Activated naive CD4-positive, alpha-beta T cell treated with anti-CD3 and anti-CD28 coated beads for 36 hours (primary cell): ENCODE measurements around the gene USP26. TPM values are rescaled to one million over a fixed set of nuclear protein-coding genes. Genes with fewer than 3 reads are reported as not detected.
"Not testable (repeated sequence)": the region's sequence is repeated elsewhere in the genome, so short reads cannot be mapped to it uniquely, and the experiment has no call there.

Source experiments
- CTCF ChIA-PET: fragments of 350-600 bp; sonication (Branson Sonifier 250); formaldehyde crosslinking; loops from one replicate; lab custom pipeline; 2021; ENCODE audit warnings: antibody characterized with exemption; lab: Charles Lee
- DNase-seq: peaks from one replicate; pipeline ENCODE4 v3.0.0-alpha.2; 2020
- H3K27ac Mint-ChIP-seq: one replicate; pipeline ENCODE4 v1.8.0; 2021; ENCODE audit warnings: mild to moderate bottlenecking, mixed read lengths
- H3K27me3 Mint-ChIP-seq: one replicate; pipeline ENCODE4 v1.8.0; 2021; ENCODE audit warnings: low read depth, mixed read lengths
- H3K36me3 Mint-ChIP-seq: one replicate; pipeline ENCODE4 v1.8.0; 2021; ENCODE audit warnings: low read depth, mixed read lengths
- H3K4me1 Mint-ChIP-seq: one replicate; pipeline ENCODE4 v1.8.0; 2021; ENCODE audit warnings: low read depth, mixed read lengths
- H3K4me3 Mint-ChIP-seq: one replicate; pipeline ENCODE4 v1.8.0; 2021; ENCODE audit warnings: mild to moderate bottlenecking, moderate library complexity, mixed read lengths
- H3K9me3 Mint-ChIP-seq: one replicate; pipeline ENCODE4 v1.8.0; 2021; ENCODE audit warnings: mixed read lengths
- intact Hi-C: fragments of 100-400 bp; cut with micrococcal nuclease; formaldehyde crosslinking; loops from one replicate; pipeline ENCODE4 v1.15.1; 2023
- total RNA-seq, 2 experiments: library from RNA; stranded (reverse); gene quantifications; one replicate each; pipeline ENCODE4 v1.2.3, GENCODE V29; 2021

The USP26 gene, protein sequence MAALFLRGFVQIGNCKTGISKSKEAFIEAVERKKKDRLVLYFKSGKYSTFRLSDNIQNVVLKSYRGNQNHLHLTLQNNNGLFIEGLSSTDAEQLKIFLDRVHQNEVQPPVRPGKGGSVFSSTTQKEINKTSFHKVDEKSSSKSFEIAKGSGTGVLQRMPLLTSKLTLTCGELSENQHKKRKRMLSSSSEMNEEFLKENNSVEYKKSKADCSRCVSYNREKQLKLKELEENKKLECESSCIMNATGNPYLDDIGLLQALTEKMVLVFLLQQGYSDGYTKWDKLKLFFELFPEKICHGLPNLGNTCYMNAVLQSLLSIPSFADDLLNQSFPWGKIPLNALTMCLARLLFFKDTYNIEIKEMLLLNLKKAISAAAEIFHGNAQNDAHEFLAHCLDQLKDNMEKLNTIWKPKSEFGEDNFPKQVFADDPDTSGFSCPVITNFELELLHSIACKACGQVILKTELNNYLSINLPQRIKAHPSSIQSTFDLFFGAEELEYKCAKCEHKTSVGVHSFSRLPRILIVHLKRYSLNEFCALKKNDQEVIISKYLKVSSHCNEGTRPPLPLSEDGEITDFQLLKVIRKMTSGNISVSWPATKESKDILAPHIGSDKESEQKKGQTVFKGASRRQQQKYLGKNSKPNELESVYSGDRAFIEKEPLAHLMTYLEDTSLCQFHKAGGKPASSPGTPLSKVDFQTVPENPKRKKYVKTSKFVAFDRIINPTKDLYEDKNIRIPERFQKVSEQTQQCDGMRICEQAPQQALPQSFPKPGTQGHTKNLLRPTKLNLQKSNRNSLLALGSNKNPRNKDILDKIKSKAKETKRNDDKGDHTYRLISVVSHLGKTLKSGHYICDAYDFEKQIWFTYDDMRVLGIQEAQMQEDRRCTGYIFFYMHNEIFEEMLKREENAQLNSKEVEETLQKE
- total RNA-seq = not detected

DNA sequence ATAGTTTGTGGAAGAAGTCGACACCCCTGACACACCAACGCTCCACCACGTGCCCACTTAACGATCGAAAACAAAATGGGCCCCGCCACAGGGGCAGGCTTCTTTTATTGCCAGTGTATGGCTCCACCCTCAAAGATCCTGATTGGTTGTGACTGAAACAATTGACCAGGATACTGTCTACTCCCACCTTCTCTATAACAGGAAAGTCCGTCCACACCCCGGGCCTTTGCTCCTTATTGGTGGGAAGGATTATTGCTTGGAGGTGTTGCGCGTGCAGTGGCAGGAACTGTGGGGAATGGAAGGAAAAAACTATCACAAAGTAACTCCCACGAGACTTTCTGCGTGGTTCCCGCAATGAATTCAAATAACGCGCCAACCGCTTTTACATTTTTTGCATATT is at the start of gene USP26:
Gene USP26, minus strand, starts transcription at position 79 of the 400 bp plus-strand sequence. CDS start 68,889 bp downstream, outside the sequence.
- Mint-ChIP-seq H3K36me3 (no peaks in the 10 kb centered on the region), H3K4me1 (no peaks in the 10 kb centered on the region), H3K27ac (no peak within 1 kb of the TSS), H3K9me3 (no peaks in the 10 kb centered on the region), H3K27me3 (no peaks in the 10 kb centered on the region), H3K4me3 (no peak within 1 kb of the TSS)
- intact Hi-C loops = no loop called here
- DNase-seq = no peak
- CTCF ChIA-PET = no interaction called here

DNA sequence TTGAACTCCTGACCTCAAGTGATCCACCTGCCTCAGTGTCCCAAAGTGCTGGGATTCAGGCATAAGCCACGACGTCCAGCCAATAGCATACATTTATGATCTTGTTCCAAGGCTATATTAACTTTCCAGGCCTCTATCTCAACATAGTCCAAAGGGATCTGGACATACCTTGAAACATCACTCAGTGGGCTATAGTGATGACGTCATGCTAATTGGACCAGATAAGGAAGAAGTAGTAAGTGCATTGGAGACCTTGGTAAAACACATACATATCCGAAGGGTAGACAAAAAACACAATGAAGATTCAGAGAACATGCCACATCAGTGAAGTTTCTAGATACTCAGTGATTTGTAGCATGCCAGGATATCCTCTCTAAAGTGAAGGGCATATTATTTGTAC is 37.4 kb upstream of the USP26 start:
- no peak overlapping the region for H3K27ac Mint-ChIP-seq
- DNase-seq = no peak
- no peaks in the 10 kb centered on the region for H3K4me1 Mint-ChIP-seq
- intact Hi-C loops = no loop called here
- H3K36me3 Mint-ChIP-seq = no peaks in the 10 kb centered on the region
- H3K4me3 Mint-ChIP-seq = no peak overlapping the region
- CTCF ChIA-PET = no interaction called here
- H3K9me3 Mint-ChIP-seq = no peaks in the 10 kb centered on the region
- peaks cover 3% of the 10 kb centered on the region for H3K27me3 Mint-ChIP-seq

DNA sequence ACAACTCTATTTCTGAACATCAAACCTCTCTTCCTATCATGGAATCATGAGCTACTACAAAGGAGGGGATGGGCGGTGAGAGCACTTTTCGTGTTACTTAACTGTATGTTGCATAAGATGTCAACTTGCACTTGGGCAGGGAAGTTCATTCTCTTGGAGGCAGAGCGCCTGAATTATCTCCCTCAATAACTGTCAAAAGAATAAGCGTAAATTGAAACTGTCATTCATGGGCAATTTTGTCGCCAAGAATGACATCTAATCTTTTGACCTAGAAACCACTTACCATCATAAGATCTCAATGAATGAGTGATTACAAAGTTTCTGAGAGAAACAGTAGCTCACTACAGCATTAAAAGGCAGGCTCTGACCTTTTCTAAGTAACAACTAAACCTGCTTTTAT is 23.5 kb upstream of the USP26 start:
- no peak for DNase-seq
- CTCF ChIA-PET = no interaction called here
- intact Hi-C loops = no loop called here
- H3K27ac Mint-ChIP-seq = no peak overlapping the region
- H3K4me1 Mint-ChIP-seq = no peaks in the 10 kb centered on the region
- no peaks in the 10 kb centered on the region for H3K36me3 Mint-ChIP-seq
- H3K4me3 Mint-ChIP-seq = no peak overlapping the region
- H3K27me3 Mint-ChIP-seq = no peaks in the 10 kb centered on the region
- H3K9me3 Mint-ChIP-seq = no peaks in the 10 kb centered on the region

DNA sequence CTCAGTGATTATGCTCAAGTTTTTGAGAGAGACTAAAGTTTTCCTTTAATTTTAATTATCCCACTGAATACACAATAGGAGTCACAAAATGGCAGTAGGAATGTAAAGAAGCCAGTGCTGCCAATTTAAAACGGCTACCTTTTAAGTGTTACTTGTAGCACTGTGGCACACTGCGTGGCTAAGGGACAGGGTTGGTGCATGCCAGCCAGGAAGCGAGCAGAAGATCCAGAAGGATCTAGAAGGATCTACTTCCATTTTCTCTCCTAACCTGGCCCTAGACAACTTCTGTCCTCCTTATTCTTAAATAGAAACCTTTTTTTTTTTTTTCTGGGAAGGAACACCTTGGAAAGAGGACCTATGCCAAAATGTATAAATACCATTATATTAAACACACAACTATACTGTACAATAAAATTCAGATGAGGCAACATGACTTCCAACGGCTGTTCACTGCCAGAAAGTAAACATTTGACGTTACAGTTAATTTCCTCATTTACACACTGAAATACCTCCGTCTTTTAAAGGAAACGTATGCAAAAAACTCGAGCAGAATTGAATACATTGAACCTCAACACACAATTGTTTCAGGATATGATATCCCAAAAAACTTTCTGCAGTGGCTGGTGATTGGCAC is 2.7 kb downstream of the USP26 start:
- H3K4me1 Mint-ChIP-seq = no peaks in the 10 kb centered on the region

DNA sequence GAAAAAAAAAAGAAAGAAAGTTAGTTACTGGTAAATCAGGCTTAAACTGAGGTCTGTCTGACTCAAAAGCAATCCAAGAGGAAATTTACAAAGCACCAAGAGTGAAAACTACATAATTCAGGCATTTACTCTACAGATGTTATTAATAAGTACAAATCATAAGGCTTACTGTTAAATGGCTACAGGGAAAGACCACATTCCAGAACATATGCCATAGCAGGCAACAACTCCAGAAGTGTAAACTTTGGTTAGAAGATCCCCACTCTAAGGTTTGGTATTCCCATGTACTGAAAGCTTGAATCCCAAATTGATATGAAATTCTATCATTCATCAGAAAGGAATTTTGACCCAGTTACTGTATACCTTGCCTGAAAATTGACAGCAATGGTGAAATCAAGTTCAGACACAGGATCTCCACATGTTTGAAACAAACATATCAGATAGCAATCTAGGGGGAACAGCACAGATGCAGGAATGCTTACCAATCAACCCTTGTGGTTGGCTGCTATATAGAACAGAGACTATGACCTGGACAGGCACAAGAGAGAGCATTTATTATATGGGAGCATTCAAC is 6.6 kb downstream of the USP26 start:
- H3K27me3 Mint-ChIP-seq = no peaks in the 10 kb centered on the region
- CTCF ChIA-PET = no interaction called here

More for the DNA sequence above, 2.7 kb downstream of the USP26 start:
- intact Hi-C loops = no loop called here
- CTCF ChIA-PET = no interaction called here
- Mint-ChIP-seq H3K27me3 (no peaks in the 10 kb centered on the region), H3K27ac (no peak overlapping the region), H3K9me3 (no peaks in the 10 kb centered on the region), H3K4me3 (no peak overlapping the region), H3K36me3 (no peaks in the 10 kb centered on the region)
- no peak for DNase-seq

DNA sequence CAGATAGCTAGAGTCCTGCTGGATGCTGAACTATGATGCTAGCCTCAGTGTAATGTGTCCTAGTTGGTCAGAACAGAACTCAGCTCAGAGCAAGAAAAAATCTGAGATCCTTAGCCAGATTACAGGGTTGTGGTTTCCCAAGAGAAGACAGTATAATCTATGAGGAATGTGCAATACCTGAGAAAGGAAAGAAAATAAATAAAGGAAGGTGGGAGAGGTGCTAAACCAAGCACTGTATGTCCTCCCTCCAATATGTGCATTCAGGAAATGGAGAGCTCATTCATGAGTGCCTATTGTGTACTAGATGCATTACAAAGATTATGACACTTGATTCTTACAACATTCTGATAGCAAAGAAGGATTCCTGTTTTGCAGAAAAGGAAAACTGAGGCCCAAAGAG is 7.5 kb downstream of the USP26 start:
- CTCF ChIA-PET = no interaction called here
- H3K4me1 Mint-ChIP-seq = no peaks in the 10 kb centered on the region

More for the DNA sequence above, 6.6 kb downstream of the USP26 start:
- H3K4me3 Mint-ChIP-seq = no peak overlapping the region
- no peak for DNase-seq
- no peak overlapping the region for H3K27ac Mint-ChIP-seq
- intact Hi-C loops = no loop called here
- H3K36me3 Mint-ChIP-seq = no peaks in the 10 kb centered on the region
- no peaks in the 10 kb centered on the region for H3K4me1 Mint-ChIP-seq
- no peaks in the 10 kb centered on the region for H3K9me3 Mint-ChIP-seq

DNA sequence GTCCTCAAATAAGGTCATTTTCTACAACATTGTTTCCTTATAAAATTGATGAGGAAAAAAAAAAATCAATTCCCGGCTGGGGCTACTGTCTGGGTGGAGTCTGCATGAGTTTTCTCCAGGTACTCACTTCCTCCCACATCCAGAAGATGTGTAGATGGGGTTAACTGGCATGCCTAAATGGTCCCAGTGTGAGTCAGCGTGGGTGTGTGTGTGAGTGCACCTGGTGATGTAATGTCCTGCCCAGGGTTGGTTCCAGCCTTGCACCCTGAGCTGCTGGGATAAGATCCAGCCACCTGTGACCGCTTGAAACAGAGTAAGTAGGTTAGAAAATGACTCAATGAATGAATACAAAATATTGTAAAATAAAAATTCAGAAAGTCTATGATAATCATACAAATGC is 11.1 kb downstream of the USP26 start:
- Mint-ChIP-seq H3K36me3 (no peaks in the 10 kb centered on the region), H3K4me1 (peaks cover 3% of the 10 kb centered on the region), H3K9me3 (no peaks in the 10 kb centered on the region), H3K27me3 (no peaks in the 10 kb centered on the region), H3K4me3 (no peak overlapping the region), H3K27ac (no peak overlapping the region)
- DNase-seq = no peak
- CTCF ChIA-PET = no interaction called here
- intact Hi-C loops = no loop called here

More for the DNA sequence above, 7.5 kb downstream of the USP26 start:
- Mint-ChIP-seq H3K27me3 (no peaks in the 10 kb centered on the region), H3K9me3 (no peaks in the 10 kb centered on the region), H3K27ac (no peak overlapping the region), H3K4me3 (no peak overlapping the region), H3K36me3 (no peaks in the 10 kb centered on the region)
- intact Hi-C loops = no loop called here
- DNase-seq = no peak

DNA sequence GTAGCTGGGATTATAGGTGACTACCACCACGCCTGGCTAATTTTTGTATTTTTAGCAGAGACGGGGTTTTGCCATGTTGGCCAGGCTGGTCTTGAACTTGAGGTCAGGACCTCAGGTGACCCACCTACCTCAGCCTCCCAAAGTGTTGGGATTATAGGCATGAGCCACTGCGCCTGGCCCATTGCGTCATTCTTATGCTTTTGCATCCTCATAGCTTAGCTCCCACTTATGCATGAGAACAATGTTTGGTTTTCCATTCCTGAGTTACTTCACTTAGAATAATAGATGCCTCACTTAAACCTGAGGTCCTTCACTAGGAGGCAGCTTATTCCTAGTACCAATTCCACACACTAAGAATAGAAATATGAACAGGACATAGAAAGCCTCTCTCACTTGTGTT is 11.9 kb downstream of the USP26 start:
- H3K27ac Mint-ChIP-seq, CTCF ChIA-PET, H3K9me3 Mint-ChIP-seq, H3K36me3 Mint-ChIP-seq, intact Hi-C loops, H3K4me1 Mint-ChIP-seq, H3K4me3 Mint-ChIP-seq, DNase-seq, H3K27me3 Mint-ChIP-seq: not testable (repeated sequence)

DNA sequence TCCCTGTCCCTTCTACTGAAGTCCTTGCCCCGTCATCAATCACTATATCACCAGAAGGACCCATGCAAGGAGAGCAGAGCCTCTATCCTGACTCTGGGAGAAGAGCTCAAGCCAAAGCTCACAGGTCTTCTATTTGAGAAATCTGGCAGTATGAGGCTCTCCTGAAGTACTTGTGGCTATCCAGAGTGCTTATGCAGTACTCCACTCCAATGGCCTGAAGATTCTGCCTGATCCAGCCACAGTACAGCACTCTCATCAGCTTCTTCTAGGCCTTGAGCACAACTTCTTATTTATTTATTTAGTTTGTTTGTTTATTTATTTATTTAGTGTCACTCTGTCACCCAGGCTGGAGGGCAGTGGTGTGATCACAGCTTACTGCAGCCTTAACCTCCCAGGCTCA is 13.0 kb downstream of the USP26 start:
- CTCF ChIA-PET = no interaction called here
- no peaks in the 10 kb centered on the region for H3K36me3 Mint-ChIP-seq
- DNase-seq = no peak
- no peaks in the 10 kb centered on the region for H3K9me3 Mint-ChIP-seq
- intact Hi-C loops = no loop called here
- peaks cover 3% of the 10 kb centered on the region for H3K4me1 Mint-ChIP-seq
- H3K4me3 Mint-ChIP-seq = no peak overlapping the region
- H3K27ac Mint-ChIP-seq = no peak overlapping the region
- no peaks in the 10 kb centered on the region for H3K27me3 Mint-ChIP-seq

DNA sequence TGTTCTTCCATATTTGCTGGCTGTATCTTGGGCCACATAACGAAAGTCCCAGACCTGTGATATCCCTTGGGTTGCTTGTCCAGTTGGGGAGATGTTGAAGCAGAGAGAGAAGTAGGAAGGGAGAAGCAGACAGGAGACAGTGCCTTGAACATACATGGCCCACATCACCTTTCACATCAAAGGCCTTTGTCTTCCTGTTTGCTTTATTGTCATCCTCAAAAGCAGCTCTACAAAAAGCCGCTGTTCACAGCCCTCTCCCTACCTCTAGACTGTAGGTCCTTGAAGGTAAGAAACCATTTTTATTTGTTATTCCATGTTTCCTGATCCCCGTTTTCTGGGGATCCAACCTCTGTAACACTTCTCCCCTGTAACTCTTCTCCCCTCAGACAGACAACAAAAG is 14.9 kb downstream of the USP26 start:
- CTCF ChIA-PET = interaction anchor here (0.5 kb wide), 1 partner anchor 107 kb away, joined by 3 read pairs; no protein-coding TSS in a partner anchor
- no peaks in the 10 kb centered on the region for H3K9me3 Mint-ChIP-seq
- H3K27me3 Mint-ChIP-seq = no peaks in the 10 kb centered on the region
- no peak for DNase-seq
- no peak overlapping the region for H3K4me3 Mint-ChIP-seq
- peaks cover 3% of the 10 kb centered on the region for H3K4me1 Mint-ChIP-seq
- H3K36me3 Mint-ChIP-seq = no peaks in the 10 kb centered on the region
- H3K27ac Mint-ChIP-seq = no peak overlapping the region
- intact Hi-C loops = no loop called here

DNA sequence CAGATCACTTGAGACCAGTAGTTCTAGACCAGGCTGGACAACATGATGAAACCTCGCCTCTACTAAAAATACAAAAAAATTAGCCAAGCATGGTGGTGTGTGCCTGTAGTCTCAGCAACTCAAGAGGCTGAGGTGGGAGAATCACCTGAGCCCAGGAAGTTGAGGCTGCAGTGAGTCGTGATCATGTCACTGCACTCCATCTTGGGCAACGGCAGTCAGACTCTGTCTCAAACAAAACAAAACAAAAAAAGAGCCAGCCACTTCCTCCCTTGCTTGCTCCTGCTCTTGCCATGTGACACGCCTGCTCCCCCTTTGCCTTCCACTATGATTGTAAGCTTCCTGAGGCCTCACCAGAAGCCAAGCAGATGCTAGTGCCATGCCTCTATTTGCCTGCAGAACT is 19.1 kb downstream of the USP26 start:
- intact Hi-C loops, H3K4me3 Mint-ChIP-seq, H3K27me3 Mint-ChIP-seq, H3K4me1 Mint-ChIP-seq, H3K9me3 Mint-ChIP-seq, DNase-seq, H3K36me3 Mint-ChIP-seq, H3K27ac Mint-ChIP-seq: not testable (repeated sequence)
- CTCF ChIA-PET = interaction anchor here (0.6 kb wide), 1 partner anchor 31 kb away, joined by 3 read pairs; no protein-coding TSS in a partner anchor

DNA sequence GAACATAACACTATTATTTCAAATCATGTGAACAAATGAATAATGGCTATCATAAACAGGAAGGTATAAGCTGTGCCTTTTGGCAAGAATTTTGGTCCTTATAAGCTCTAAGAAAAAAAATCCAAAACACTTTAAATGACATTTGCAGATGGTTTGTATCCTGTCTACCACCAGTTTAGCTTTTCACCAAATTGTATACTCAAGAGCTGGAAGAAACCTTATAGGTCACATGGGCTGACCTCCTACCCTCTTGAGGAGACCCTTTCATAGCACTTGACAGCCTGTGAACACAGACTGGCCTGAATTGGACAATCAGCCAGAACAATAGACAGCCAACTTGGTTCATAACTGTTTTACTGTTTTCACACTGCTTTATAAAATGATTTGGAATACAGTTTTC is 24.3 kb downstream of the USP26 start:
- CTCF ChIA-PET = no interaction called here
- H3K36me3 Mint-ChIP-seq = no peaks in the 10 kb centered on the region
- no peaks in the 10 kb centered on the region for H3K4me1 Mint-ChIP-seq
- H3K27ac Mint-ChIP-seq = no peak overlapping the region
- no peak overlapping the region for H3K4me3 Mint-ChIP-seq
- H3K9me3 Mint-ChIP-seq = no peaks in the 10 kb centered on the region
- peaks cover under 1% of the 10 kb centered on the region for H3K27me3 Mint-ChIP-seq
- DNase-seq = no peak
- intact Hi-C loops = no loop called here
